ENCODE measurements around the gene SMIM30.
"Not testable (repeated sequence)": the region's sequence is repeated elsewhere in the genome, so short reads cannot be mapped to it uniquely, and the experiment has no call there.

The SMIM30 gene, protein sequence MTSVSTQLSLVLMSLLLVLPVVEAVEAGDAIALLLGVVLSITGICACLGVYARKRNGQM

GRCh38 chr7:113118074-113118959 lies at the start of gene SMIM30:
Gene SMIM30 (minus strand): TSS chr7:113118554. CDS start chr7:113117578, 976 bp downstream.
- peak; percentile 94 for DNase-seq

- DNase-seq = not testable (repeated sequence)
Measured at GRCh38 chr7:113166176-113166575, 47.8 kb upstream of the SMIM30 start.

DNA sequence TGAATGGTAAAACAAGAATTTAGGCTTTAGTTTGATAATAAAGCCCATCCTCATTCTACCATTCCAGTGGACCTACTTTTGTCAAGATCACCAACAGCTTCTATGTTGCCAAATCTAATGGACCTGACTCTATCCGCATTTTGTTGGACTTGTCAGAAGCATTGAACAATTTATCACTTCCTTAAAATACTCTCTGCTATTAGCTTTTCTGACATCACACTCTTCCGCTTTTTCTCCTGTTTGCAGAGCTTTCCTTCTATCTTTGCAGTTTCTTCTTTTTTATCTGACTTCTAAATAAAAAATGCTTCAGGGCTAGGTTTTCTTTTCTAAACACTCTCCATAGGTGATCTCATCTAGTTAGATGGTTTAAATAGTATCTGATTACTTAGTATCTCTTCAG lies 42.7 kb upstream of the SMIM30 start:
- DNase-seq = no peak

DNA sequence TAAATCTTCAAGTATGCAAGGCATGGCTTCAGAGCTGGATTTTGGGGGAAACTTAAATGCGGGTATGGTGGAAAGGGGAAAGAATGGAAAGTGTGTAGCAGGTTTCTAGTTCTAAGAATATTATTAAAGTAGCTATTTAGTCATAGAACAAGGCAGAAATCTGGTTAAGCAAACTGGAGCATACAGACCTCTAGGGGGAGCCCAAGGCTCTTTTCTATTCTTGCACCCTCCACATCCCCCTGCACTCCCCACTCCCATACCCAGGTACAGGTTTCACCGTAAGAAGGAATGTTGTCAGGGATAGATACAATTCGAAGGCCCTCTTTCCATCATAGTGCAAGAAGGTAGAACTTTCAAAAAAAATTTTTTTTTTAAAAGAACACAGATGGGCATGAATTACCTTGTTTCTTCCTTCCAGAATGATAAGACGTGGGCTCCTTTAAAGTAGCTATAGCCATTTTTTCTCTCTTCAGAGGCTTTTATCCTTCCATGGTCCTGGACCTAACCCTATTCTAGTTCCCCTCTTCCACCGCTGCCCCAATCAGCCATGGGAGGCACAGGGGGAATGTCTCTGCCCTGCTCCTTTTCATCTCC lies 41.5 kb upstream of the SMIM30 start:
- peak; percentile 32 for DNase-seq

GRCh38 chr7:113158756-113159155 lies 40.4 kb upstream of the SMIM30 start:
- DNase-seq = no peak

GRCh38 chr7:113154117-113154516 lies 35.8 kb upstream of the SMIM30 start:
- no peak for DNase-seq

DNA sequence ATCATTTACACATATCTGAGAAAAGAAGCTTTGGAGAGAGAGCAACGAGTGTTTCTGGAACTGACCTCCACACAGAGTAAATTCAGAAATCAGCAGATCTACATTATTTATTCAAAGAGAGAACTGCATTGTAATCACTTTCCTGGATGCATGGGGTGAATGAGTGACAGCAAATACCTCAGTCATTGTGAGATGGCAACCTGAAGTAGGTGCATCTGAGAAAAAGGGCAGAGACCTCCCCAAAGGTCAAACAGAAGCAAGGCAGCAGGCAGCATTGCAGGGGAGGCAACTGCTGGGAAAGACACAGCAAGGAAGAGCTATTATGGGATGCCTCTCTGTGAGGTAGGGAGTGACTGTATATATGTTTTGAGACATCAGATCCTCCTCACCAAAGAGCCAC lies 26.5 kb upstream of the SMIM30 start:
- DNase-seq = no peak

DNA sequence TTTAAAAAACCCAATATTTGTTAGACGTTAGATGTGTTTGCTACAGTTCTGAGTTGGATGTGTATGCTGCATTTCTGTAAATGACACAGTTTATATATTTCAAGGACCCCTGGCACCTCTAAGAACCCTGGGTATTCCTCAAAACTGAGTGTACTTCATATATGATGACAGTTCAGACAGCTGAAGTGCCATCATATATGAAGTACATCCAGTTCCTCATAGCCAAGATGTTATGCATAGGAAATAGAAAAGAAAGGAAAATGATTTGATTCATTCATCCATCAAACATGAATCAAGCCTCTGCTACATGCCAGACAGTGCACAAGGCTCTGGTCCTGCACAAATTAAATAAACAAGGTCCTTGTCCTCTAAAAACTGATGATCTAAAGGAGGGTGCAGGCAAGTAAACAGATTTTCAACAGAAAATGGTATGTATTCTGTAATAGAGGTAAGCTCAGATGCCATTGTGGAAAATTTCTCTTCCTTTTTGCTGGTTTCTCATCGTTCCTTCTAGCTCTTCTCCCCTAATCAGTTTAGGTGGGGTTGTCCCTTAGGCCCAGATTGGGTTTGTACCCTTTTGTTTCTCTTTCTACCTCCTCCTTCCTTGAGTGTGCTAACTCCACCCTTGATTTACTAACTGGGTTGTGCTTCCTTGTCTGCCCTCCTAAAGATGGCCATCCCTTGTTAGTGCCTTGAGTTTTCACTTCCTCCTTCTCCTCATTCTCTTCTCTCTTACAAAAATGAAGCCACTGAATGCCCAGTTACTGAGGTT lies 25.3 kb upstream of the SMIM30 start:
- no peak for DNase-seq

- DNase-seq = no peak
Measured at GRCh38 chr7:113142385-113143119, 24.2 kb upstream of the SMIM30 start.

DNA sequence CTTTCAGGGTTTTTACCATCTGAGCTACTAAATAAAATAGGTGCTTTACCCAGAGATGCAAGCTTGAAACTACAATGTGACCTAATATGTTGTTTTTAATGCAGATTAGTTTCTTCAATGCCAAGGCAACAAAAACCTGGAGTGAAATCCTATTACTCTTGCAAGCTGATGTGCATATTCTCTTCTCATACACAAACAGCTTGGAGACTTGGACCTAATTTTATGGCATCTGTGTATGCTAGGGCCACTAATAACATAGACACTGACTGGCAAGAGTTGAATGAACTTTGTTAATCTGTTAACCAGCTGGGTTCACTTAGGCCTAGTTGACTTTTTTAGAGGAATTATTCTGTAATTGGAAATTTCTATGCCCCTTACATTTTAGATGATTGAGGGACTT lies 23.4 kb upstream of the SMIM30 start:
- no peak for DNase-seq

DNA sequence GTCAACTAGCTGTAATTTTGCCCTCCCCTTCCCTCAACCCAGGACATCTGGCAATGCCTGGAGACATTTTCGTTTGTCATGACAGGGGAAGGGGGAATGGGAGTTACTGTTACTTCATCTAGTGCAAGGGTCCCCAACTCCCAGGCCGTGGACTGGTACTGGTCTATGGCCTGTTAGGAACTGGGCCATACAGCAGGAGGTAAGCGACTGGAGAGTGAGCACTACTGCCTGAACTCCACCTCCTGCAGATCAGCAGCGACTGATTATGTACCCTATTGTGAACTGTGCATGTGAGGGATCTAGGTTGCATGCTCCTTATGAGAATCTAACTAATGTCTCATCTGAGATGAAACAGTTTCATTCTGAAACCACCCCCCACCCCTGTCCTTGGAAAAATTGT lies 22.6 kb upstream of the SMIM30 start:
- no peak for DNase-seq

DNA sequence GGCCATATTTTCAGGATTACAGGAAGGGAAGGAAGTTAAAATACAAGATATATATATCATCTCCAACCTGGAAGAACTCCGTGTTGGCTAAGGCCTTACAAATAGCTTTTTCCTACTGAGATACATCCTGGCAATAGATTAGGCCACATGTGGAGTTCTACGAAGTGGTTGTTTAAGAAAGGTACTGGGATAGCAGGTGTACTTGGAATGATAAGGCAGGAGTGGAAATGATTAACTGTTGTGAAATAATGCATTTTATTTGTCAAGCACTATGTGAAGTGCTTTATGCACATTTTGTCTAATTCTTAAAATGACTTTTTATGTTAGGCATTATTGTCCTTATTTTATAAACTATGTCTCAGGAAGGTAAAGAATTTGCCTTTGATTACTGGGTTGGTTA lies 18.9 kb upstream of the SMIM30 start:
- DNase-seq = no peak

DNA sequence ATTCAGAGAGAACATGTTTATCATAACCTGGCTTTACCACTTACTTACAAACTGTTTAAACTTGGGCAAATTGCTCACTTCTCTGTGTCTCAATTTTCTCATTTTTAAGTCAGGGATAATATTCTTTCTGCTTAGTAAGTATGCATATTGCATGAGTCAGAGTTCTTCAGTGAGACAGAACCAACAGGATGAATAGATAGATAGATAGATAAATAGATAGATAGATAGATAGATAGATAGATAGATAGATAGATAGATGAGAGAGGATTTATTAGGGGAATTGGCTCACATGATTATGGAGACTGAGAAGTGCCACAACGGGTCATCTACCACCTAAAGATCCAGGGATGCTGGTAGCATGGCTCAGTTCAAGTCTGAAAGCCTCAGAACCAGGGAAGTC lies 15.7 kb upstream of the SMIM30 start:
- DNase-seq = no peak

GRCh38 chr7:113131367-113131766 lies 13.0 kb upstream of the SMIM30 start:
- no peak for DNase-seq

GRCh38 chr7:113128031-113128430 lies 9.7 kb upstream of the SMIM30 start:
- no peak for DNase-seq

DNA sequence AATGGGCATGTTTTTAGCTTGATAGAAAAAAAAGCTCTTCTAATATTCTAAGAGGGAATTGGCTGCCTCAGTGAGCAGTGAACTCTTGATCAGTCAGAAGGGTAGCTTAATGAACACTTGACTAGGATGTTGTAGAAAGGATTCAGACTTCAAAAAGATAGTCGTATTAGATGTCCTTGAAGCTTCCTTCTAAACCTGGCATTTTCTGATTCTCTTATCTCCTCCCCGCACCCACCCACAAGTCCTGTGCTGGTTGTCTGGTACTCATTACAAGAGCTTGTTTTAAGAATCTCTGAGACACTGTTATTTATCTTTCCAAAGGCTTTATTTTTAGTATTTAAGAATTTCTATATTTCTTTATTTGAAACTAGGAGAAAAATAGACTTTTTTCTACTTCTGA lies 7.4 kb upstream of the SMIM30 start:
- DNase-seq = no peak

GRCh38 chr7:113122744-113123143 lies 4.4 kb upstream of the SMIM30 start:
- DNase-seq = peak; percentile 82

- peak; percentile 23 for DNase-seq
Measured at GRCh38 chr7:113120647-113121046, 2.3 kb upstream of the SMIM30 start.

DNA sequence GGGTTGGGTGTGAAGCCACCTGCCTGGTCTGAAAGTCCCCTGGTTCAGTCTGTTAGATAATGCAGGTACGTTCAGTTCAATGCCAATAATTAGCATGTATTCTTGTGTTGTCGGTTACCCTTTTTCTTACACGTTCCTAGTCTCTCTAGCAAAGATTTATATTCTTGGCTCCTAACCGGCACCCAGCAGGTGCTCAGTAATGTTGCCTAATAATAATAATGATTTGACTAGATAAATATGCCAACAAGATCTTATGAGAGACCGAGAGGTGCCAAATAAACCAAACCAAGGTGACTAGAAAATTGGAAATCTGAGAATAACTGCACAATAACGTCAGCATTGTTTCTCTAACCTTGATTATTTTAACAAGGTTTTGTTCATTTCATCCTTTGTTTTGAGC lies 1.1 kb upstream of the SMIM30 start:
- DNase-seq = no peak

DNA sequence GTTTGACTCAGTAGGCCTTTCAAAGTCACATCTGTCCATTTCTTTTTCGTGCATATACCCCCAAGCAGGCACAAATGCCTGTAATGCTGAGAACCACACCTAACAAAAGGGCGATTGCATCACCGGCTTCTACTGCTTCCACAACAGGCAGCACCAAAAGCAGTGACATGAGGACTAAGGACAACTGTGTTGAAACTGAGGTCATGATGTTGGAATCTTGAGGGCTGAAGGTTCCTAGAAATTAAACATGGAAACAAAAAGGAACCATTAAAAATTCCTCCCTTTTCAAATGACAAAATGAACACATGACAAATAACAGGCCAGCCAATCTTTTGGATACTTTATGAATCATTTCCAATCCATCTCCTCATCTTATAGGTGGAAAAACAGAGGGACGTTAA lies 980 bp downstream of the SMIM30 start:
- peak; percentile 75 for DNase-seq

GRCh38 chr7:113113912-113114311 lies 4.4 kb downstream of the SMIM30 start:
- peak; percentile 39 for DNase-seq

DNA sequence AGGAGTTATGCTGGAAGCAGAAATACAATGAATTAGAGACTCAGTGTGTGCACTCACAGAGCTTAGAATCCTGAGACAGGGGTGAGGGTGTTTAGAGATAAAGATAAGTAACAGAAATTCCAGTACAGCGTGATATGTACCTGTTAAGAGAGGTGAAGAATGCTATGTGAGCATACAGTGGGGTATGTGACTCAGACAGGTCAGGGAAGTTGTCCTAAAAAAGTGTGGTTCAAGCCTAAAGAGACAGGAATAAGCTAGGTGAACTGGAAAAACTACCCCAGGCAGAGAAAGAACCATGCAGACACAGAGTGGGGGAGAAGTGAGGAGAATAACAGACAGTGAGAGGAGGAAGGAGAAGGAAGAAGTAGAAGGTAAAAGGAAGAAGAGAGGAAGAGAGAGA lies 8.6 kb downstream of the SMIM30 start:
- no peak for DNase-seq

DNA sequence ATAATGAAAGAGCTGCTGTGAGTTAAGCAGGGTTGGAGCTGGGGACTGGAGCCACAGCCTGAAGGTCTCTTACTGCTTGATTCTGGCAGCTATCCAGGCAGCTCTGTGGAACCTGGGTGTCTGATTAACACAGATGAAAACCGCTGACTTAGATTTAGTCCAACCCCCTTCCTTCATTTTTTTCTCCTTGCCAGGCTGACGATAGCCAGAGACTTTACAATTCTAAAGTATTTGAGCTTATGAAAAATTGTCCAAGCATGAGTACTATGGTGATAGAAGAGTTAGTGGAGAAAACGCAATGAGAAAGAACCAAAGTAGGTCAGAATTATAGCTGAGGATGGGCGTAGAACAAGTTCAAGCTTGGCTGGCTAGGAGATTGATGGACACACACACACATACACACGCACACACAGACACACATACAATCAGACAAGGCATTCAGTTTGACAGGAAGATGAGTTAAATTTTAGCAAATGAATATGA lies 18.2 kb downstream of the SMIM30 start:
- DNase-seq = no peak
